DMS53 treated with DMSO at 0.1 percent for 48 hours (cell line): ENCODE data around the gene ETV5.

Experiments used
- DNase-seq: peaks from one replicate; lab custom pipeline; 2025; ENCODE audit not compliant: unreplicated experiment; lab: John Stamatoyannopoulos, UW

Gene ETV5

DNA sequence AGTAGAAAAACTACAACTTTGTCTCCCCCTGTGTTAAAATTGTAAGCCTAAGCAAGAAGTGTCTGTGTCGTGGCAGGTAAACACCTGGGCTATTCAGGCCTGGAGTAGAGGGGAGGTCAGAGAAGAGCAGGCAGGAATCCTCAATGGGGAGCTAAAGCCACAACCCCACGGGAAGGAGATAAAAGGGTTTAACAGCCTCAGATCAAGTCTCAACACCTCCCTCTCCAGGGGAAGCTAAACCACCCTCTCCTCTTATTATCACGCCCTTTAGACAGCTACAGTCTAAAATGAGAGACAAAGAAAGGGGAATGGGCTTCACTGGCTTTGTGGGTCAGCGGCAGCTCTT lies 11.6 kb downstream of the ETV5 start:
- no peak for DNase-seq

DNA sequence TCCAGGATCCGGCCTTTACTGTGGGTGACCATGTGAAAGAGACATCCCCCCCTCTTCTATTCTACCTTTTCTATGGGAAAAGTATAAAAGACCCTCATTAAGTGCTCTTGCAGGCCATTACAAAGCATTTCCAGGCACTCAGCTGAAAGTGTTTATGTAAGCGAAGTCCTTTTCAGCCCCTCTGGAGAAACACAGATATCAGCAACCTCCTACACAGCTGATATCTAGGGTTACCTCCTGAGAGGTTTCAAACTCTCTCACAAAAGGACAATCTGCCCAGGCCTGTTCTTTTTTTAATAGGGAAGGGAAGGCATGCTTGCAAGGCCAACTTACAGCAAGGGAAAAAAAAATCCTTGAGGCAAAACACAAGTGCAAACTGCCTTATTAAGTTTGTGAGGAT lies 12.6 kb downstream of the ETV5 start:
- no peak for DNase-seq

DNA sequence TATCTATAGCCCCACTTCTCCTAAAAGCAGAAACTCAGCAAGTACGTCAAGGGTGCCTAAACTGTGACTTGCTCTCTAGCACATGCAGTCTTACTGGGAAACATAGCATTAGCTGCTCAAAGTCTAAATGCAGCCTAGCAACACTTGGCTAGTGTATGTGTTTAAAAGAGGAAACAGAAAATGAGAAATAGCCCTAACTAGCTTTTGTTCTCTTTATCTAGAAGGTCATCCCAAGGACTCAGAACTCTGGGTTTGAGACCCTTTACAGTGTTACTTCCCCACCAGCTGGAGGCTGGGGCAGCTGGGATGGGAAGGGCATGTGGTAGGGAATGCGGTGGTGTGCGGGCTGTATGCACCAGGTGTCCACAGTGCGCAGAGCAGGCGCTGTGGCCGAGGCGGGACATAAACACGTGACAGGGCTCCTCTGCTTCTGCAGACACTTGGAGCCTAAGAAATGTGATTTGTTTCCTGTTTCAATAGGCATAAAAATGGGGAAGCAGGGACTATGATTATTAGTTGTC lies 13.3 kb downstream of the ETV5 start:
- no peak for DNase-seq

GRCh38 chr3:186094696-186095425 lies 14.0 kb downstream of the ETV5 start:
- DNase-seq = no peak

- DNase-seq = no peak
Measured at GRCh38 chr3:186094271-186094670, 14.6 kb downstream of the ETV5 start.

- DNase-seq = no peak
Measured at GRCh38 chr3:186093271-186093900, 15.5 kb downstream of the ETV5 start.

DNA sequence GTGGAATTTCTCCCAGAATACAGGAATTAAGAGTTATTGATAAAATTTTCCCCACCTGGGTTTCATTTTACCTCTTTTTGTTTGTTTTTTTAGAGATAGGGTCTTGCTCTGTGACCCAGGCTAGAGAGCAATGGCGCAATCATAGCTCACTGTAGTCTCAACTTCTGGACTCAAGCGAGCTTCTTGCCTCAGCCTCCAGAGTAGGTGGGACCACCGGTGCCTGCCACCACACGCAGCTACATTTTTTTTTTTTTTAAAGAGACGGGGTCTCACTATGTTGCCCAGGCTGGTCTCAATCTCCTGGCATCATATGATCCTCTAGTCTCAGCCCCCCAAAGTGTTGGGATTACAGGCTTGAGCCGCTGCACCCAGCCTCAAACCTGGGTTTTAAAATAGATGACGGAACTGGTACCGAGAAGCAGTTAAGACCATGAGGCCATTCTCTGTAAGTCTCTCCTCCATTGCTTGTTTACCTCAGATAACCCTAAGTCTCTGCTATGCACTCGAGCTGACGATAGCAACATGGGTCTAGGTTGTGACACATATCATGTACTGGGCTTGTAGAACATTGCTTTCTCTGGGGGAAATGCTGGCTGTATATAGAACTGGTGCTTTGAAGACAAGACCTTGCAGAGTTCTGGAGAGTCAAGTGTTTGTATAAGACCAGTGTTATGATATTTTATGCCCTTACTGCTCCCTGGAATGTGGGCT lies 16.4 kb downstream of the ETV5 start:
- DNase-seq = no peak

- no peak for DNase-seq
Measured at GRCh38 chr3:186090901-186091300, 18.0 kb downstream of the ETV5 start.

- DNase-seq = no peak
Measured at GRCh38 chr3:186088335-186088734, 20.6 kb downstream of the ETV5 start.

- DNase-seq = no peak
Measured at GRCh38 chr3:186084264-186084663, 24.6 kb downstream of the ETV5 start.

DNA sequence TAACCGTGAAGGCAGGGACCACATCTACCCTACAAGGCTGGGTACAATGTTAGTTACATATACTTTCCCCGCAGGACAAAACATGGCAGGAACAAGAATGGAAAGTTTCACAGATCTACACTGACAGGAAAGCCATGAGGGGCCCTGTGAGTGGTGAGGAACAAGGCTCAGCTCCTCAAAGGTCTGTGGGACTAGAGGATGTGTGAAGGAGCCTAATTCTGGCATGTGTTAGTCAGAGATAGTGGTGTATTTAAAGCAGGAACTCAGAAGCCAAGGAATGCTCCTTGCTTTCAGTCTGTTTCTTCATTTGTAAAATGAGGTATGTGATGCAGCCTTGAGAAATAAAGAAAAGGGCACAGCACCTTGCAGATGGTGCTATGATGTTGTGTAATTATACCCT lies 25.1 kb downstream of the ETV5 start:
- no peak for DNase-seq

DNA sequence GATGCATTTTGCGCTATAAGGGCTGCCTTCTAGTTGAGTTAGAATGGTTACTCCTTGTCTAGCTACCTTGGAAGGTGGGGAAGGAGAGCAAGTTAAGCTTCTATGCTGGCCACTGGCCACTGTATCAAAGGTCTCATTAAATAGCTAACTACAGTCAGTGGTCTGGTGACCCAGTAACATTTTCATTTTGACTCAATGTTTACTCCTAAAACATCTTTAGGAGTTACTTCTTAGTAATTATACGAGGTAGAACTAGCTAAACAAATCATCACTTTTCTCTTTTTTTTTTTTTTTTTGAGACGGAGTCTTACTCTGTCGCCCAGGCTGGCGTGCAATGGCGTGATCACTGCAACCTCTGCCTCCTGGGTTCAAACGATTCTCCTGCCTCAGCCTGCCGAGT lies 26.7 kb downstream of the ETV5 start:
- DNase-seq = no peak

DNA sequence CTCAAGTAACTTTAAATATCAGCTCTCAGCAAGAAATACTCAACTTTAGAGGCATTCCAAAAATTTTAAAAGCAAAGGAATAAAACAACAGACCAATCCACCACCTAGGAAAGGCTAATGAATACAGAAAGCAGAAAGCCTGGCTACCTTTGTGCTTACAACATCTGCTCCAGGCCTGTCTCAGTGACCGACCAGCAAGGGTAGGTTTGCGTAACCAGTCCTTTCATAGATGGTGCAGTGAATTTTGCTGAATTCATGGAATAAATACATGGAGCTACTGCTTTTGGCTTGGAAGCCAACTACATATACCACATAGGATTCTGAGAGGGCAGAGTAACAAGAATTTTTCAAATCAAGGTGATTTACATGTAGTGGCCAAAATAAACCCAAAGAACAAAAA lies 27.2 kb downstream of the ETV5 start:
- no peak for DNase-seq

GRCh38 chr3:186080849-186081438 lies 27.9 kb downstream of the ETV5 start:
- DNase-seq = no peak

- no peak for DNase-seq
Measured at GRCh38 chr3:186079925-186080324, 29.0 kb downstream of the ETV5 start.

GRCh38 chr3:186077466-186077865 lies 31.4 kb downstream of the ETV5 start:
- DNase-seq = no peak

- DNase-seq = no peak
Measured at GRCh38 chr3:186075931-186076567, 32.8 kb downstream of the ETV5 start.

GRCh38 chr3:186075489-186075888 lies 33.4 kb downstream of the ETV5 start:
- no peak for DNase-seq

GRCh38 chr3:186073641-186074040 lies 35.2 kb downstream of the ETV5 start:
- DNase-seq = no peak

GRCh38 chr3:186070996-186071395 lies 37.9 kb downstream of the ETV5 start:
- no peak for DNase-seq

DNA sequence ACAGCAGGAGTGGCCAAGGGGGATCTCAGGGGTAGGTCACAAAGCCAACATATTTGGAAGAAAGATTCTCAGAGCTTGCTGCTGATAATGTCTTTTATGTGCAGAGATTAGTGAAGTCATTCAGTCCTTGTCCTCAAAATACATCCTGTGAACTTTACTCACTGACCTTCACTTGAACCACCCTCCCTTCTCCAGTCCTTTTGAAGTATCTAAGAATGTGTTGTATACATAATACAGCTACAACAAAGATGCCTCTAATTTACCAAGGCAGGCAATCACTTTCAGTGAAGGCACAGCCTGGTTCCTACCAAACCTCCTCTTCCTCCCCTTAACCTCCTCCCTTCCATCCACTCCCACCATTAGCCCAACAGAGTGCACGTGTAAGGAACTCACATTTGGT lies 38.3 kb downstream of the ETV5 start:
- no peak for DNase-seq
